ACC112 (cell line): ENCODE measurements around the gene ZNF77.
"Not testable (repeated sequence)": the region's sequence is repeated elsewhere in the genome, so short reads cannot be mapped to it uniquely, and the experiment has no call there.

ENCODE experiments used
- H2AFZ ChIP-seq: fragments of 200-600 bp; sonication (generic); one replicate; pipeline ENCODE4 v1.6.0; 2017; ENCODE audit warnings: antibody characterized with exemption, low read length; ENCODE audit not compliant: unreplicated experiment
- H3K27ac ChIP-seq: fragments of 200-600 bp; sonication (generic); 2 replicates; pipeline ENCODE4 v1.5.1; 2014; ENCODE audit warnings: low read depth, mild to moderate bottlenecking, antibody characterized with exemption, low read length, moderate library complexity
- H3K27me3 ChIP-seq: fragments of 200-600 bp; sonication (generic); 2 replicates; pipeline ENCODE4 v1.6.1; 2014; ENCODE audit warnings: mild to moderate bottlenecking, antibody characterized with exemption, low read length, moderate library complexity, mixed read lengths; ENCODE audit not compliant: insufficient read depth
- H3K36me3 ChIP-seq: fragments of 200-600 bp; sonication (generic); 2 replicates; pipeline ENCODE4 v1.6.1; 2016; ENCODE audit warnings: mild to moderate bottlenecking, antibody characterized with exemption, low read length, moderate library complexity, mixed read lengths; ENCODE audit not compliant: insufficient read depth
- H3K4me1 ChIP-seq: fragments of 200-600 bp; sonication (generic); one replicate; pipeline ENCODE4 v1.6.1; 2016; ENCODE audit warnings: low read length, mixed read lengths; ENCODE audit not compliant: insufficient read depth, unreplicated experiment, control insufficient read depth
- H3K4me3 ChIP-seq: fragments of 200-600 bp; sonication (generic); 2 replicates; pipeline ENCODE4 v1.5.1; 2014; ENCODE audit warnings: mild to moderate bottlenecking, low read depth, low read length
- H3K79me2 ChIP-seq: fragments of 200-600 bp; sonication (generic); one replicate; pipeline ENCODE4 v1.6.0; 2016; ENCODE audit warnings: low read length; ENCODE audit not compliant: control insufficient read depth, unreplicated experiment, insufficient read depth

The ZNF77 gene

GRCh38 chr19:2944775-2945574 lies at the start of gene ZNF77:
TSS of gene ZNF77 (minus strand) at chr19:2944971. CDS start at chr19:2944840, 131 bp downstream.
- peak within 1 kb of the TSS; percentile 99 for H3K4me3 ChIP-seq
- H3K4me1 ChIP-seq = peaks cover 4% of the 10 kb centered on the region
- peak within 1 kb of the TSS; percentile 81 for H2AFZ ChIP-seq
- H3K27me3 ChIP-seq = no peaks in the 10 kb centered on the region
- peaks cover 12% of the 10 kb centered on the region for H3K79me2 ChIP-seq
- no peaks in the 10 kb centered on the region for H3K36me3 ChIP-seq
- peak within 1 kb of the TSS; percentile 71 for H3K27ac ChIP-seq

DNA sequence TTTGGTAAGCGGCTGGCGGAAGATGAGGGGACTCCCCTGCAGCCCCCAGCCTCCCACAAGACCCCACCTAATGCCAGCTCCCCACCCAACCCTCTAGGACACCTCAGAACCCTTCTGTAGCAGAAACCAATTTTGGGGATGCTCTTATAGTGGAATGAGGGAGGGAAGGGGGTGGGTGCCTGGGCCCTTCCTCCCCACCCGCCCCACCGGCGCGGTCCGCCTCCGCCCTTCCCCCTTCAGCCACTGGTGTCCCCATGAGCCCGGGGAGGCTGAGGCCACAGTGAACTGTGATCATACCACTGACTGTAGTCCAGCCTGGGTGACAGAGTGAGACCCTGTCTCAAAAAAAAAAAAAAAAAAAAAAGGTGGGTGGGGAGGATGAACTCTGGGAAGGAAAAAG lies 48.8 kb upstream of the ZNF77 start:
- H3K27ac ChIP-seq = no peak overlapping the region
- no peak overlapping the region for H2AFZ ChIP-seq
- H3K4me1 ChIP-seq = no peaks in the 10 kb centered on the region
- H3K36me3 ChIP-seq = no peaks in the 10 kb centered on the region
- no peak overlapping the region for H3K4me3 ChIP-seq
- no peaks in the 10 kb centered on the region for H3K79me2 ChIP-seq
- no peaks in the 10 kb centered on the region for H3K27me3 ChIP-seq

DNA sequence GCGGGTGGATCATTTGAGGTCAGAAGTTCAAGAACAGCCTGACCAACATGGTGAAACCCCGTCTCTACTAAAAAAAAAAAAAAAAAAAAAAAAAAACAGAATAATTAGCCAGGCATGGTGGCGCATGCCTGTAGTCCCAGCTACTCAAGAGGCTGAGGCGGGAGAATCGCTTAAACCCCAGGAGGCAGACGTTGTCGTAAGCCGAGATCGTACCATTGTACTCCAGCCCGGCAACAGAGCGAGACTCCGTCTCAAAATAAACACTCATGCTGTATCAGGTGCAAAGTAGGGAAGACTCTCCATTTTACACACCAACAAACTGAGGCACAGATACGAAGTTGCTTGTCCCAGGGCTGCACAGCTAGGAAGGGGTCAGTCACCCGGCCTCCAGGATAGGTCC lies 48.2 kb upstream of the ZNF77 start:
- Histone ChIP-seq H3K27me3 (no peaks in the 10 kb centered on the region), H3K4me3 (no peak overlapping the region), H3K4me1 (no peaks in the 10 kb centered on the region), H3K27ac (no peak overlapping the region), H3K36me3 (no peaks in the 10 kb centered on the region), H3K79me2 (no peaks in the 10 kb centered on the region), H2AFZ (no peak overlapping the region)

DNA sequence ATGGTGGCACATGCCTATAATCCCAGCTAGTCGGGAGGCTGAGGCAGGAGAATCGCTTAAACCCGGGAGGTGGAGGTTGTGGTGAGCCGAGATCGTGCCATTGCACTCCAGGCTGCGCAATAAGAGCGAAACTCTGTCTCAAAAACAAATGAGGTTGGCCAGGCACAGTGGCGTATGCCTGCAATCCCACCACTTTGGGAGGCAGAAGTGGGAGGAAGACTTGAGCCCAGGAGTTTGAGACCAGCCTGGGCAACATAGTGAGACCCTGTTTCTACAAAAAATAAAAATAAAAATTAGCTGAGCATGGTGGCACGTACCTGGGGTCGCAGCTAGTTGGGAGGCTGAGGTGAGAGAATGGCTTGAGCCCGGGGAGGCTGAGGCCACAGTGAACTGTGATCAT lies 47.6 kb upstream of the ZNF77 start:
- H3K27ac ChIP-seq, H3K36me3 ChIP-seq, H3K27me3 ChIP-seq, H3K4me1 ChIP-seq, H2AFZ ChIP-seq, H3K79me2 ChIP-seq, H3K4me3 ChIP-seq: not testable (repeated sequence)

DNA sequence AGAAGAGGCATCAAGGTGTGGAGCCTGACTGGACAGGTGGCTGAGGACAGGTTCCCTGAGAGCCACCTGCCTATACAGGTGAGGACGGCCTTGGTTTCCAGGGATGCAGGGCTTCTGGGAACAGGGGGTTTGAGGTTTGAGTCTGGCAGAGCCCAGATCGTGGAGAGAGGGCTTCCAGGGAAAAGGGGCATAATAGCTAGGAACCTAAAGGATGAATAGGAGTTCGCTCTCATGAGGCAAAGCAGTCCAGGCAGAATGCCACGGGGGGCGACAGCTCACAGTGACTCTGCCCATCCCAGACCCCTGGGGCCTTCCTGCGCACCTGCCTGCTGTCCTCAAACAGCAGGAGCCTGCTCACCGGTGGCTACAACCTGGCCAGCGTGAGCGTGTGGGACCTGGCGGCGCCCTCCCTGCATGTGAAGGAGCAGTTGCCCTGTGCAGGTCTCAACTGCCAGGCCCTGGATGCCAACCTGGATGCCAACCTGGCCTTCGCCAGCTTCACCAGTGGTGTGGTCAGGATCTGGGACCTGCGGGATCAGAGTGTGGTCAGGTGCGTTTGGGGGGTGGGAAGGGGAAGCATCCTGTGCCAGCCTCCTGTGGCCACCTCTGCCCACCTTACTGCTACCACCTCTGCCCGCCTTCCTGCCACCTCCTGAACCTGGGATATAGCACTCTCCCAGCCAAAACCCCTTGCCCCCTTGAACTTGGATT lies 44.6 kb upstream of the ZNF77 start:
- no peaks in the 10 kb centered on the region for H3K4me1 ChIP-seq
- no peaks in the 10 kb centered on the region for H3K79me2 ChIP-seq
- H2AFZ ChIP-seq = no peak overlapping the region
- no peaks in the 10 kb centered on the region for H3K36me3 ChIP-seq
- no peak overlapping the region for H3K4me3 ChIP-seq
- no peaks in the 10 kb centered on the region for H3K27me3 ChIP-seq
- no peak overlapping the region for H3K27ac ChIP-seq

GRCh38 chr19:2988568-2988967 lies 43.8 kb upstream of the ZNF77 start:
- no peaks in the 10 kb centered on the region for H3K36me3 ChIP-seq
- peaks cover 1% of the 10 kb centered on the region for H3K4me1 ChIP-seq
- H3K79me2 ChIP-seq = no peaks in the 10 kb centered on the region
- H3K4me3 ChIP-seq = no peak overlapping the region
- no peak overlapping the region for H2AFZ ChIP-seq
- no peak overlapping the region for H3K27ac ChIP-seq
- no peaks in the 10 kb centered on the region for H3K27me3 ChIP-seq

- peaks cover 7% of the 10 kb centered on the region for H3K4me1 ChIP-seq
- no peak overlapping the region for H3K27ac ChIP-seq
- H2AFZ ChIP-seq = no peak overlapping the region
- H3K4me3 ChIP-seq = no peak overlapping the region
- H3K27me3 ChIP-seq = no peaks in the 10 kb centered on the region
- H3K36me3 ChIP-seq = no peaks in the 10 kb centered on the region
- no peaks in the 10 kb centered on the region for H3K79me2 ChIP-seq
Measured at GRCh38 chr19:2987797-2988196, 43.0 kb upstream of the ZNF77 start.

- Histone ChIP-seq H3K36me3 (no peaks in the 10 kb centered on the region), H3K27ac (no peak overlapping the region), H2AFZ (no peak overlapping the region), H3K4me1 (peaks cover 11% of the 10 kb centered on the region), H3K4me3 (no peak overlapping the region), H3K27me3 (no peaks in the 10 kb centered on the region), H3K79me2 (no peaks in the 10 kb centered on the region)
Measured at GRCh38 chr19:2986951-2987524, 42.3 kb upstream of the ZNF77 start.

DNA sequence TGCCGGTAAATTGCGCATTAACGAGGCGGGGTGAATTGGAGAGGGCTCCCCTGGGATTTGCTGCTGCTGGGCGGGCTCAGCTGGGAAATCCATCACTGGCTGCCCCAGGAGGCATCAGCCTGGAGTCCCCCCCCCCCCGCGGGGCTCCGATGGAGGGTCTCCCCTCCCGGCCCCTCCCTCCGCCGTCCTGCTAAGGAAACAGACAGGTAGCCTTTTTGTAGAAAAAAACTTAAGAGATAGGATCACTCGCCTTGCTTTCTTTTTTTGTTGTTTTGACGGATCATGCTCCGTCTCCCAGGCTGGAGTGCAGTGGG lies 39.4 kb upstream of the ZNF77 start:
- H2AFZ ChIP-seq = peak overlapping the region; percentile 60
- H3K4me3 ChIP-seq = peak overlapping the region; percentile 60
- no peaks in the 10 kb centered on the region for H3K36me3 ChIP-seq
- H3K4me1 ChIP-seq = peaks cover 11% of the 10 kb centered on the region
- no peak overlapping the region for H3K27ac ChIP-seq
- H3K27me3 ChIP-seq = no peaks in the 10 kb centered on the region
- no peaks in the 10 kb centered on the region for H3K79me2 ChIP-seq

DNA sequence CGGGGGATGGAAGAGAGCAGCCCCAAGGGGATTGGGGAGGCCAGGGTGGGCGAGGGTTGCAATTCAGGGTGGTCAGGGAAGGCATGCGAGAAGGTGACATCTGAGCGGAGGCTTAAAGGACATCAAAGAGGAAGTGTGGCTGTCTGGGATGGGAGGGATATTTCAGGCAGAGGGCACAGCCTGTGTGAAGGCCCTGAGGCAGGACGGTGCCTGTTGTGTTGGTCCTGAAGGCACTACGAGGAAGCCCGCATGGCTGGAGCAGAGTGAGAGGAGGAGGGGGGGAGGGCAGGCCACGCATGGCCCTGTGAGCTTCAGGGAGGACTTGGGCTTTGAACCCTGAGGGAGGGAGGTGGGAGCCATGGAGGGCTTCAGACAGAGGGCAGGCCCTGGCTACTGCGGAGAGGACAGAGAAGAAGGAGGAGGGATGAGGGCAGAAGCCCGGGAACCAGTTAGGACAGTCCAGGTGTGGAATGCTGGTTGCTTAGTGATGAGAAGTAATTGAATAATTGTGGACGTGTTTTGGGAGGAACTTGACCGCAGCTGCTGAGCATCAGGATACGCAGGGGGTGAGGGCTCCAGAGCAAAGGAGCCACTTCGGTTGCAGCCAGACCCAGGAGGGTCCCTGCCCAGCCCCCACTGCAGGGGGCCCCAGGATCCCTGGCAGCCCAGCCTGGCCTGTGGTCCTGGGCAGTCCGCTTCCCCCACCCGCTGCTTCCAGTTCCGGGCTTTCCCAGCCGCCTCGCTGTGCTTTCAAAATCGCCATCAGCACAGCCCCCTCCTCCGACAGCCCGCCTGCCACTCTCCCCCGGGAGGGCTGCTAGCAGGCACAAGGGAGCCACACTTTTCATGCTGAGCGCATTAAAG lies 38.8 kb upstream of the ZNF77 start:
- Histone ChIP-seq H3K36me3 (no peaks in the 10 kb centered on the region), H3K4me1 (peaks cover 14% of the 10 kb centered on the region), H3K79me2 (no peaks in the 10 kb centered on the region), H3K27ac (peak overlapping the region; percentile 69), H2AFZ (peak overlapping the region; percentile 60), H3K27me3 (no peaks in the 10 kb centered on the region), H3K4me3 (peak overlapping the region; percentile 60)
